CD4-positive, alpha-beta T cell treated with Interferon alpha-2 for 1 hour (primary cell): ENCODE data around the gene SLC7A14.
A peak's percentile ranks its signal among the peaks of the same experiment; 100 is the strongest.
"Not testable (repeated sequence)": the region's sequence is repeated elsewhere in the genome, so short reads cannot be mapped to it uniquely, and the experiment has no call there.

ENCODE experiments used
- DNase-seq, 2 donors: peaks; one replicate each; pipeline ENCODE4 v3.0.0-alpha.2; 2020 to 2022

Gene SLC7A14

GRCh38 chr3:170589113-170589512 is 3.2 kb upstream of the SLC7A14 start:
- DNase-seq, result no peak

- DNase-seq, result no peak
Measured at GRCh38 chr3:170585008-170585936, 603 bp downstream of the SLC7A14 start.

GRCh38 chr3:170584585-170585007 is 1.3 kb downstream of the SLC7A14 start:
- peak in 1 of 2 donors; percentile 12 for DNase-seq

GRCh38 chr3:170579646-170580045 is 6.2 kb downstream of the SLC7A14 start:
- DNase-seq, result no peak

GRCh38 chr3:170572665-170573253 is 13.1 kb downstream of the SLC7A14 start:
- DNase-seq, result no peak

- DNase-seq, result not testable (repeated sequence)
Measured at GRCh38 chr3:170567598-170567997, 18.3 kb downstream of the SLC7A14 start.

GRCh38 chr3:170566413-170566812 is 19.5 kb downstream of the SLC7A14 start:
- DNase-seq, result no peak

GRCh38 chr3:170565495-170565894 is 20.4 kb downstream of the SLC7A14 start:
- DNase-seq, result no peak

GRCh38 chr3:170564664-170565063 is 21.2 kb downstream of the SLC7A14 start:
- DNase-seq, result no peak

- DNase-seq, result no peak
Measured at GRCh38 chr3:170563712-170564423, 22.0 kb downstream of the SLC7A14 start.

GRCh38 chr3:170562080-170562479 is 23.8 kb downstream of the SLC7A14 start:
- no peak for DNase-seq

GRCh38 chr3:170560717-170561382 is 25.0 kb downstream of the SLC7A14 start:
- DNase-seq, result no peak

- DNase-seq, result no peak
Measured at GRCh38 chr3:170560296-170560695, 25.6 kb downstream of the SLC7A14 start.

GRCh38 chr3:170558427-170558826 is 27.4 kb downstream of the SLC7A14 start:
- DNase-seq, result no peak

- DNase-seq, result no peak
Measured at GRCh38 chr3:170555329-170555728, 30.5 kb downstream of the SLC7A14 start.

GRCh38 chr3:170553788-170554757 is 31.8 kb downstream of the SLC7A14 start:
- DNase-seq, result no peak

GRCh38 chr3:170551252-170551651 is 34.6 kb downstream of the SLC7A14 start:
- no peak for DNase-seq

GRCh38 chr3:170542704-170543103 is 43.2 kb downstream of the SLC7A14 start:
- DNase-seq, result no peak

- DNase-seq, result no peak
Measured at GRCh38 chr3:170539897-170540296, 46.0 kb downstream of the SLC7A14 start.

GRCh38 chr3:170536712-170537111 is 49.2 kb downstream of the SLC7A14 start:
- no peak for DNase-seq

- DNase-seq, result no peak
Measured at GRCh38 chr3:170534227-170534626, 51.6 kb downstream of the SLC7A14 start.

- DNase-seq, result no peak
Measured at GRCh38 chr3:170532573-170532972, 53.3 kb downstream of the SLC7A14 start.
